GM12878 (cell line): ENCODE measurements around the gene DNAJC25. TPM values are rescaled to one million over a fixed set of nuclear protein-coding genes. Genes with fewer than 3 reads are reported as not detected.

ENCODE experiments used
- ATAC-seq: fragments of 200-7000 bp; cut with Tn5 transposase; 3 replicates; pipeline ENCODE4 v1.9.1; 2020; ENCODE audit warnings: mild to moderate bottlenecking, moderate library complexity
- BruUV-seq: library from RNA; stranded (reverse); fragments of 400-500 nt; replicated peaks from 2 replicates; lab custom pipeline; 2021; lab: Mats Ljungman, UMichigan
- CTCF ChIA-PET: fragments of 300-600 bp; sonication (Branson Sonifier 250); formaldehyde crosslinking; extraction: SDS; loops from one replicate; lab custom pipeline; 2021; ENCODE audit warnings: inconsistent platforms; lab: Yijun Ruan, JAX
- POLR2A ChIA-PET: fragments of 350-600 bp; formaldehyde crosslinking; extraction: SDS; loops from one replicate; lab custom pipeline; 2021; ENCODE audit warnings: inconsistent platforms; lab: Charles Lee
- RAD21 ChIA-PET: fragments of 300-600 bp; sonication (Branson Sonifier 250); formaldehyde crosslinking; loops from one replicate; lab custom pipeline; 2023; ENCODE audit warnings: antibody characterized with exemption; ENCODE audit not compliant: unreplicated experiment; lab: Charles Lee
- SMC1A ChIA-PET: fragments of 300-600 bp; sonication (Branson Sonifier 250); formaldehyde crosslinking; loops from one replicate; lab custom pipeline; 2023; ENCODE audit not compliant: unreplicated experiment, uncharacterized antibody; lab: Charles Lee
- DNase-seq: peaks from one replicate; pipeline ENCODE4 v3.0.0-alpha.2; 2011; ENCODE audit warnings: low read depth, low spot score
- FAIRE-seq: peaks from 3 replicates; lab custom pipeline; 2011; peaks lifted over from hg19 to GRCh38; lab: Jason Lieb, UNC
- H2AFZ ChIP-seq: 2 replicates; pipeline ENCODE4 v1.6.0; 2011; ENCODE audit warnings: low read depth, low read length, control low read depth; ENCODE audit not compliant: control insufficient read depth
- H3K27ac ChIP-seq: 2 replicates; pipeline ENCODE4 v1.5.1; 2011; ENCODE audit warnings: control low read depth; ENCODE audit not compliant: control insufficient read depth, insufficient read depth
- H3K27me3 ChIP-seq, 2 experiments: replicated peaks in 1 of 2; 2 replicates each; pipeline versions ENCODE4 v1.6.0 to v1.6.1; 2011; ENCODE audit warnings: low read length in 1 of 2; ENCODE audit not compliant: control insufficient read depth in 2 of 2, insufficient read depth in 2 of 2
- H3K36me3 ChIP-seq, 2 experiments: 2 replicates each; pipeline ENCODE4 v1.5.1; 2011; ENCODE audit warnings: low read length in 1 of 2; ENCODE audit not compliant: control insufficient read depth in 2 of 2, insufficient read depth in 2 of 2
- H3K4me1 ChIP-seq: 2 replicates; pipeline ENCODE4 v1.6.1; 2011; ENCODE audit warnings: mild to moderate bottlenecking, low read length, moderate library complexity, mixed read lengths; ENCODE audit not compliant: control insufficient read depth, insufficient read depth
- H3K4me2 ChIP-seq: 2 replicates; pipeline ENCODE4 v1.6.0; 2011; ENCODE audit warnings: control low read depth; ENCODE audit not compliant: control insufficient read depth, insufficient read depth
- H3K4me3 ChIP-seq: fragments of 200-600 bp; sonication (generic); 2 replicates; pipeline ENCODE4 v1.5.1; 2016
- H3K79me2 ChIP-seq: 2 replicates; pipeline ENCODE4 v1.6.0; 2011; ENCODE audit warnings: low read length; ENCODE audit not compliant: control insufficient read depth, insufficient read depth
- H3K9ac ChIP-seq: 2 replicates; pipeline ENCODE4 v1.8.0; 2011; ENCODE audit warnings: low read length, control low read depth, mixed read lengths; ENCODE audit not compliant: control insufficient read depth, insufficient read depth
- H3K9me3 ChIP-seq: replicated peaks from 3 replicates; pipeline ENCODE4 v1.5.1; 2011; ENCODE audit warnings: mild to moderate bottlenecking, low read length; ENCODE audit not compliant: control insufficient read depth, insufficient read depth
- H4K20me1 ChIP-seq: 2 replicates; pipeline ENCODE4 v1.6.0; 2011; ENCODE audit not compliant: control insufficient read depth, insufficient read depth
- BCL11A ChIP-seq: IDR thresholded peaks from 2 replicates; pipeline ENCODE4 v1.6.1; 2011; ENCODE audit warnings: low read depth, low read length
- CBFB ChIP-seq: IDR thresholded peaks from 2 replicates; pipeline ENCODE4 v1.6.1; 2016; ENCODE audit warnings: antibody characterized with exemption, low read depth
- CEBPZ ChIP-seq: fragments of 150-350 bp; IDR thresholded peaks from 2 replicates; pipeline ENCODE4 v1.6.1; 2016; ENCODE audit warnings: low read depth, low read length
- CREB1 ChIP-seq: IDR thresholded peaks from 2 replicates; pipeline ENCODE4 v1.6.1; 2012; ENCODE audit warnings: low read depth, mild to moderate bottlenecking, inconsistent platforms
- HDAC6 ChIP-seq: fragments of 200-600 bp; sonication (generic); IDR thresholded peaks from one replicate; pipeline ENCODE4 v1.8.0; 2017; ENCODE audit warnings: antibody characterized with exemption; ENCODE audit not compliant: unreplicated experiment
- KDM1A ChIP-seq: fragments of 200-600 bp; sonication (generic); IDR thresholded peaks from 2 replicates; pipeline ENCODE4 v1.6.1; 2016; ENCODE audit warnings: borderline replicate concordance
- NFIC ChIP-seq: IDR thresholded peaks from 2 replicates; pipeline ENCODE4 v1.6.1; 2012; ENCODE audit warnings: low read depth, mild to moderate bottlenecking, inconsistent platforms, low read length, moderate library complexity
- NRF1 ChIP-seq: conservative IDR thresholded peaks from 2 replicates; pipeline ENCODE4 v1.6.1; 2011; ENCODE audit warnings: mild to moderate bottlenecking, low read depth, low read length, improper control_type of control experiment
- PAX8 ChIP-seq: fragments of 450-650 bp; IDR thresholded peaks from 2 replicates; pipeline ENCODE4 v1.6.1; 2017; ENCODE audit warnings: mild to moderate bottlenecking, moderate library complexity
- POLR2A ChIP-seq: IDR thresholded peaks from 2 replicates; pipeline ENCODE4 v1.6.1; 2011; ENCODE audit warnings: low read depth, mild to moderate bottlenecking, low read length
- RAD21 ChIP-seq: IDR thresholded peaks from 2 replicates; pipeline ENCODE4 v1.6.1; 2011; ENCODE audit warnings: mild to moderate bottlenecking, low read depth, low read length, moderate library complexity; ENCODE audit not compliant: insufficient read depth
- SMAD1 ChIP-seq: fragments of 450-650 bp; IDR thresholded peaks from 2 replicates; pipeline ENCODE4 v1.6.1; 2018; ENCODE audit warnings: mild to moderate bottlenecking, low read depth; ENCODE audit not compliant: partially characterized antibody
- SMC3 ChIP-seq: IDR thresholded peaks from 2 replicates; pipeline ENCODE4 v1.6.1; 2011; ENCODE audit warnings: low read length, improper control_type of control experiment, borderline replicate concordance
- ZSCAN29 ChIP-seq: fragments of 450-650 bp; IDR thresholded peaks from 2 replicates; pipeline ENCODE4 v1.6.1; 2017; ENCODE audit warnings: mild to moderate bottlenecking, moderate library complexity
- WGBS: methylation state at CpG from one replicate; pipeline ENCODE4 v1.1.6; 2016; ENCODE audit warnings: low lambda C conversion rate; ENCODE audit not compliant: insufficient replicate concordance, insufficient coverage; ENCODE audit errors: missing lambda C conversion rate; 5-methylcytosine and 5-hydroxymethylcytosine counted together
- in situ Hi-C: fragments of 300-500 bp; cut with MboI; formaldehyde crosslinking; loops from 9 replicates; pipeline ENCODE4 v1.14.3; 2018; ENCODE audit warnings: mixed read lengths
- intact Hi-C: fragments of 100-400 bp; cut with micrococcal nuclease; formaldehyde crosslinking; loops from one replicate; pipeline ENCODE4 v1.14.2; 2022; ENCODE audit not compliant: unreplicated experiment
- polyA plus RNA-seq, 11 experiments: library from polyadenylated mRNA; depleted of rRNA in 4 of 11; unstranded in 6 of 11; stranded (reverse) in 5 of 11; fragments of >200 nt; fragmentation: Nextera tagmentation in 4 of 11; fragmentation: Illumina TruSeq in 1 of 11; extraction: Ambion mirVana in 4 of 11; extraction: Trizol in 1 of 11; gene quantifications; 1 replicate in 1 of 11; 2 replicates in 10 of 11; pipeline versions ENCODE4 v1.2.1 to v1.2.3, GENCODE V29; 2011 to 2016; ENCODE audit warnings: inconsistent platforms in 2 of 11, missing spikeins in 2 of 11, low read depth in 1 of 11
- total RNA-seq, 4 experiments: library from RNA; depleted of rRNA in 3 of 4; stranded (reverse); fragments of >200 nt in 3 of 4; fragmentation: Illumina TruSeq in 1 of 4; extraction: Trizol in 1 of 4; gene quantifications; 2 replicates each; pipeline versions ENCODE4 v1.2.1 to v1.2.3, GENCODE V29; 2013 to 2021
- TF ChIP-seq, protein P1 (sequence below), 3 experiments: IDR thresholded peaks in 2 of 3; conservative IDR thresholded peaks in 1 of 3; 2 replicates each; pipeline ENCODE4 v1.5.1; 2011; ENCODE audit warnings: low read depth in 3 of 3, low read length in 3 of 3, mild to moderate bottlenecking in 3 of 3, control low read depth in 2 of 3, moderate library complexity in 2 of 3, inconsistent platforms in 1 of 3, mixed read lengths in 1 of 3; ENCODE audit not compliant: control insufficient read depth in 2 of 3, insufficient read depth in 1 of 3; ENCODE audit errors: extremely low read depth in 1 of 3

The DNAJC25 gene
- total and polyA plus RNA-seq, 10 of the 15 experiments (the other 5 are each of a cell fraction or from before 2014, with no cell fraction given): 2.4 to 6.4 (median 4.0) TPM

- Histone ChIP-seq H3K9me3 (no peaks in the 10 kb centered on the region), H4K20me1 (no peaks in the 10 kb centered on the region), H3K4me3 (no peak overlapping the region), H3K4me1 (no peaks in the 10 kb centered on the region), H2AFZ (peak overlapping the region; percentile 17; the same call in 1 of the 2 replicates), H3K36me3 (no peaks in the 10 kb centered on the region), H3K4me2 (no peak overlapping the region), H3K27me3 (no peaks in the 10 kb centered on the region), H3K79me2 (no peaks in the 10 kb centered on the region), H3K27ac (no peak overlapping the region), H3K9ac (no peak overlapping the region)
- DNase-seq (no peak), FAIRE-seq (peak; percentile 86), ATAC-seq (peak; percentile 60)
- 48% methylated on average over 5 of the region's 5 CpGs for WGBS
- RAD21 ChIA-PET: interaction anchor here (3.6 kb wide), 1 partner anchor 94 kb away, joined by 13 read pairs; no protein-coding TSS in a partner anchor
- CTCF ChIA-PET: interaction anchor here (0.9 to 2.5 kb wide), 5 partner anchors 10 to 383 kb away, joined by 3 to 12 read pairs (median 5); no protein-coding TSS in a partner anchor
- intact Hi-C loops: loop anchor here (2.0 to 10.0 kb wide), 2 partner anchors 95 to 257 kb away; no protein-coding TSS in a partner anchor
- SMC1A ChIA-PET: interaction anchor here (0.5 to 3.6 kb wide), 4 partner anchors 8 to 383 kb away, joined by 3 to 18 read pairs (median 4); no protein-coding TSS in a partner anchor
- BruUV-seq: no TSS peak
- POLR2A ChIA-PET: no interaction called here
- in situ Hi-C loops: no loop called here
- TF ChIP-seq PAX8: no peak
- TF ChIP-seq BCL11A: no peak
- no peak for TF ChIP-seq CEBPZ
- TF ChIP-seq RAD21: peak; percentile 48
- no peak for TF ChIP-seq CREB1
- no peak for TF ChIP-seq POLR2A
- TF ChIP-seq SMAD1: no peak
- no peak for TF ChIP-seq KDM1A
- TF ChIP-seq CBFB: no peak
- no peak for TF ChIP-seq HDAC6
- TF ChIP-seq ZSCAN29: no peak
- no peak for TF ChIP-seq NRF1
- TF ChIP-seq, protein P1, sequence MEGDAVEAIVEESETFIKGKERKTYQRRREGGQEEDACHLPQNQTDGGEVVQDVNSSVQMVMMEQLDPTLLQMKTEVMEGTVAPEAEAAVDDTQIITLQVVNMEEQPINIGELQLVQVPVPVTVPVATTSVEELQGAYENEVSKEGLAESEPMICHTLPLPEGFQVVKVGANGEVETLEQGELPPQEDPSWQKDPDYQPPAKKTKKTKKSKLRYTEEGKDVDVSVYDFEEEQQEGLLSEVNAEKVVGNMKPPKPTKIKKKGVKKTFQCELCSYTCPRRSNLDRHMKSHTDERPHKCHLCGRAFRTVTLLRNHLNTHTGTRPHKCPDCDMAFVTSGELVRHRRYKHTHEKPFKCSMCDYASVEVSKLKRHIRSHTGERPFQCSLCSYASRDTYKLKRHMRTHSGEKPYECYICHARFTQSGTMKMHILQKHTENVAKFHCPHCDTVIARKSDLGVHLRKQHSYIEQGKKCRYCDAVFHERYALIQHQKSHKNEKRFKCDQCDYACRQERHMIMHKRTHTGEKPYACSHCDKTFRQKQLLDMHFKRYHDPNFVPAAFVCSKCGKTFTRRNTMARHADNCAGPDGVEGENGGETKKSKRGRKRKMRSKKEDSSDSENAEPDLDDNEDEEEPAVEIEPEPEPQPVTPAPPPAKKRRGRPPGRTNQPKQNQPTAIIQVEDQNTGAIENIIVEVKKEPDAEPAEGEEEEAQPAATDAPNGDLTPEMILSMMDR (IDR thresholded peaks at IDR 0.05 in 2 of 3, conservative IDR thresholded peaks at IDR 0.05 in 1 of 3; ENCODE audit: control insufficient read depth in 2 of 3, extremely low read depth in 1 of 3, insufficient read depth in 1 of 3, low read depth in 3 of 3, low read length in 3 of 3): peak; percentile 9 to 42 (median 40); a peak in 2 of 6 replicates
- TF ChIP-seq NFIC: no peak
- peak; percentile 30; the same call in 1 of the 2 replicates for TF ChIP-seq SMC3
Observed at GRCh38 chr9:111691672-111692329, 60.7 kb downstream of the DNAJC25 start.
